H9 (cell line): ENCODE results near the gene CCNQ. TPM values are rescaled to one million over a fixed set of nuclear protein-coding genes. Genes with fewer than 3 reads are reported as not detected.

ENCODE experiments used
- DNase-seq: peaks from one replicate; pipeline ENCODE4 v3.0.0-alpha.2; 2017
- H2AFZ ChIP-seq: one replicate; pipeline ENCODE4 v1.6.1; 2013; ENCODE audit warnings: mild to moderate bottlenecking, low read length, control low read depth, moderate library complexity
- H2AK5ac ChIP-seq: 2 replicates; pipeline ENCODE4 v1.6.1; 2013; ENCODE audit warnings: low read length, control low read depth, mixed read lengths; ENCODE audit not compliant: insufficient read length
- H2BK120ac ChIP-seq: one replicate; pipeline ENCODE4 v1.6.1; 2013; ENCODE audit warnings: low read depth, mild to moderate bottlenecking, low read length, control low read depth, inconsistent platforms; ENCODE audit not compliant: poor library complexity, severe bottlenecking
- H2BK12ac ChIP-seq: 2 replicates; pipeline ENCODE4 v1.6.1; 2013; ENCODE audit warnings: low read length, control low read depth, mixed read lengths, low read depth; ENCODE audit not compliant: insufficient read length
- H2BK15ac ChIP-seq: 2 replicates; pipeline ENCODE4 v1.6.1; 2013; ENCODE audit warnings: low read depth, low read length, control low read depth
- H2BK20ac ChIP-seq: one replicate; pipeline ENCODE4 v1.6.1; 2013; ENCODE audit warnings: low read depth, mild to moderate bottlenecking, low read length, control low read depth, inconsistent platforms; ENCODE audit not compliant: poor library complexity, severe bottlenecking
- H2BK5ac ChIP-seq: 2 replicates; pipeline ENCODE4 v1.6.1; 2013; ENCODE audit warnings: low read length, control low read depth, mixed read lengths; ENCODE audit not compliant: insufficient read length
- H3K14ac ChIP-seq: 2 replicates; pipeline ENCODE4 v1.6.1; 2013; ENCODE audit warnings: low read length, control low read depth; ENCODE audit not compliant: insufficient read depth
- H3K18ac ChIP-seq: 2 replicates; pipeline ENCODE4 v1.6.1; 2013; ENCODE audit warnings: low read depth, mild to moderate bottlenecking, mixed read lengths, low read length, control low read depth; ENCODE audit not compliant: insufficient read length
- H3K23ac ChIP-seq: 2 replicates; pipeline ENCODE4 v1.6.1; 2013; ENCODE audit warnings: low read length, control low read depth, mixed read lengths, low read depth; ENCODE audit not compliant: insufficient read length
- H3K23me2 ChIP-seq: 2 replicates; pipeline ENCODE4 v1.6.1; 2013; ENCODE audit warnings: low read depth, mild to moderate bottlenecking, mixed read lengths, low read length, control low read depth; ENCODE audit not compliant: insufficient read length, poor library complexity, severe bottlenecking
- H3K27ac ChIP-seq: 2 replicates; pipeline ENCODE4 v1.5.1; 2013; ENCODE audit warnings: low read length, control low read depth, mixed read lengths, low read depth; ENCODE audit not compliant: insufficient read length
- H3K27me3 ChIP-seq: 2 replicates; pipeline ENCODE4 v1.6.1; 2013; ENCODE audit warnings: low read length, control low read depth, inconsistent platforms; ENCODE audit not compliant: insufficient read depth
- H3K4ac ChIP-seq: 2 replicates; pipeline ENCODE4 v1.6.1; 2013; ENCODE audit warnings: low read depth, mild to moderate bottlenecking, control low read depth, inconsistent platforms, low read length, moderate library complexity
- H3K4me1 ChIP-seq: 2 replicates; pipeline ENCODE4 v1.6.1; 2013; ENCODE audit warnings: low read length, control low read depth, inconsistent platforms; ENCODE audit not compliant: insufficient read depth
- H3K4me2 ChIP-seq: 2 replicates; pipeline ENCODE4 v1.6.1; 2013; ENCODE audit warnings: low read length, control low read depth, mixed read lengths; ENCODE audit not compliant: insufficient read length, insufficient read depth
- H3K56ac ChIP-seq: 2 replicates; pipeline ENCODE4 v1.6.1; 2013; ENCODE audit warnings: low read depth, mild to moderate bottlenecking, mixed read lengths, low read length, control low read depth; ENCODE audit not compliant: insufficient read length
- H3K79me1 ChIP-seq: 2 replicates; pipeline ENCODE4 v1.6.1; 2013; ENCODE audit warnings: low read depth, mild to moderate bottlenecking, moderate library complexity, low read length, control low read depth, inconsistent platforms; ENCODE audit not compliant: insufficient read depth, poor library complexity, severe bottlenecking
- H3K79me2 ChIP-seq: 2 replicates; pipeline ENCODE4 v1.6.1; 2013; ENCODE audit warnings: low read length, control low read depth, inconsistent platforms; ENCODE audit not compliant: insufficient read depth
- H3K9ac ChIP-seq: 2 replicates; pipeline ENCODE4 v1.6.1; 2013; ENCODE audit warnings: low read length, control low read depth, mixed read lengths; ENCODE audit not compliant: insufficient read length; ENCODE audit errors: extremely low read depth
- H3K9me3 ChIP-seq: one replicate; pipeline ENCODE4 v1.6.1; 2013; ENCODE audit warnings: low read depth, low read length, inconsistent platforms; ENCODE audit not compliant: control insufficient read depth
- H3T11ph ChIP-seq: one replicate; pipeline ENCODE4 v1.6.1; 2013; ENCODE audit warnings: mild to moderate bottlenecking, low read length, control low read depth, inconsistent platforms
- H4K20me1 ChIP-seq: one replicate; pipeline ENCODE4 v1.6.1; 2013; ENCODE audit not compliant: control insufficient read depth, insufficient read length, insufficient read depth
- H4K5ac ChIP-seq: 2 replicates; pipeline ENCODE4 v1.6.1; 2013; ENCODE audit warnings: low read depth, mild to moderate bottlenecking, mixed read lengths, low read length, control low read depth; ENCODE audit not compliant: insufficient read length
- H4K8ac ChIP-seq: replicated peaks from 2 replicates; pipeline ENCODE4 v1.6.1; 2013; ENCODE audit warnings: low read length, control low read depth, mixed read lengths, low read depth; ENCODE audit not compliant: insufficient read length
- H4K91ac ChIP-seq: 2 replicates; pipeline ENCODE4 v1.6.1; 2013; ENCODE audit warnings: low read depth, mild to moderate bottlenecking, moderate library complexity, mixed read lengths, low read length, control low read depth; ENCODE audit not compliant: insufficient read length
- H3K27ac Mint-ChIP-seq, 3 experiments: 2 replicates in 2 of 3; 3 replicates in 1 of 3; pipeline ENCODE4 v1.8.0; 2020 to 2021; ENCODE audit warnings: mixed read lengths in 3 of 3, mild to moderate bottlenecking in 1 of 3, moderate library complexity in 1 of 3
- H3K27me3 Mint-ChIP-seq: 2 replicates; pipeline ENCODE4 v1.8.0; 2021; ENCODE audit warnings: low read depth, mild to moderate bottlenecking, moderate library complexity, mixed read lengths
- H3K36me3 Mint-ChIP-seq, 3 experiments: 2 replicates in 2 of 3; 3 replicates in 1 of 3; pipeline ENCODE4 v1.8.0; 2020 to 2021; ENCODE audit warnings: low read depth in 3 of 3, mixed read lengths in 3 of 3; ENCODE audit not compliant: insufficient read depth in 1 of 3
- H3K4me1 Mint-ChIP-seq, 2 experiments: 2 replicates each; pipeline ENCODE4 v1.8.0; 2020; ENCODE audit warnings: mixed read lengths in 2 of 2
- H3K4me3 Mint-ChIP-seq, 2 experiments: 2 replicates in 1 of 2; 3 replicates in 1 of 2; pipeline ENCODE4 v1.8.0; 2020 to 2021; ENCODE audit warnings: mild to moderate bottlenecking in 2 of 2, mixed read lengths in 2 of 2, moderate library complexity in 1 of 2
- H3K9me3 Mint-ChIP-seq, 2 experiments: 2 replicates in 1 of 2; 3 replicates in 1 of 2; pipeline ENCODE4 v1.8.0; 2020; ENCODE audit warnings: mild to moderate bottlenecking in 2 of 2, mixed read lengths in 2 of 2, moderate library complexity in 1 of 2
- WGBS: extraction: QIAGEN DNeasy Blood & Tissue Kit; methylation state at CpG from one replicate; pipeline ENCODE4 v1.1.7; 2013; ENCODE audit warnings: missing lambda C conversion rate, low lambda C conversion rate, mixed read lengths; ENCODE audit not compliant: insufficient read length; ENCODE audit errors: extremely low coverage; 5-methylcytosine and 5-hydroxymethylcytosine counted together
- total RNA-seq: library from RNA; stranded (reverse); gene quantifications from 2 replicates; pipeline ENCODE4 v1.2.1, GENCODE V29; 2021
- TF ChIP-seq, protein P1 (sequence below): fragments of 200-600 bp; sonication (generic); conservative IDR thresholded peaks from 3 replicates; pipeline ENCODE4 v1.8.0; 2021; ENCODE audit warnings: antibody characterized with exemption, mild to moderate bottlenecking

Gene CCNQ
- total RNA-seq, 1 experiment from 2014 or later: 18.4 TPM

- peaks cover 8% of the 10 kb centered on the region for H3K27me3 Mint-ChIP-seq
- DNase-seq: no peak
- H3K9me3 Mint-ChIP-seq: peaks cover 70 to 80% of the 10 kb centered on the region in 2 experiments
- Histone ChIP-seq H3K27me3 (no peaks in the 10 kb centered on the region), H3K4ac (no peak overlapping the region), H3K23me2 (no peaks in the 10 kb centered on the region), H4K91ac (no peak overlapping the region), H2BK12ac (no peak overlapping the region), H3K9me3 (peaks cover 41% of the 10 kb centered on the region), H3T11ph (no peak overlapping the region), H2AK5ac (no peak overlapping the region), H4K8ac (no peak overlapping the region), H3K23ac (no peak overlapping the region), H3K4me2 (no peak overlapping the region), H3K14ac (no peak overlapping the region), H3K79me2 (no peaks in the 10 kb centered on the region), H3K27ac (no peak overlapping the region), H3K56ac (no peak overlapping the region), H3K9ac (no peak overlapping the region), H2AFZ (no peak overlapping the region), H4K20me1 (no peaks in the 10 kb centered on the region), H2BK5ac (no peak overlapping the region), H3K4me1 (no peaks in the 10 kb centered on the region), H3K18ac (no peak overlapping the region), H2BK120ac (no peak overlapping the region), H3K79me1 (no peaks in the 10 kb centered on the region), H2BK15ac (no peak overlapping the region), H4K5ac (no peak overlapping the region), H2BK20ac (no peak overlapping the region)
- no peaks in the 10 kb centered on the region; a peak in 3 of 7 replicates for H3K36me3 Mint-ChIP-seq
- TF ChIP-seq, protein P1, sequence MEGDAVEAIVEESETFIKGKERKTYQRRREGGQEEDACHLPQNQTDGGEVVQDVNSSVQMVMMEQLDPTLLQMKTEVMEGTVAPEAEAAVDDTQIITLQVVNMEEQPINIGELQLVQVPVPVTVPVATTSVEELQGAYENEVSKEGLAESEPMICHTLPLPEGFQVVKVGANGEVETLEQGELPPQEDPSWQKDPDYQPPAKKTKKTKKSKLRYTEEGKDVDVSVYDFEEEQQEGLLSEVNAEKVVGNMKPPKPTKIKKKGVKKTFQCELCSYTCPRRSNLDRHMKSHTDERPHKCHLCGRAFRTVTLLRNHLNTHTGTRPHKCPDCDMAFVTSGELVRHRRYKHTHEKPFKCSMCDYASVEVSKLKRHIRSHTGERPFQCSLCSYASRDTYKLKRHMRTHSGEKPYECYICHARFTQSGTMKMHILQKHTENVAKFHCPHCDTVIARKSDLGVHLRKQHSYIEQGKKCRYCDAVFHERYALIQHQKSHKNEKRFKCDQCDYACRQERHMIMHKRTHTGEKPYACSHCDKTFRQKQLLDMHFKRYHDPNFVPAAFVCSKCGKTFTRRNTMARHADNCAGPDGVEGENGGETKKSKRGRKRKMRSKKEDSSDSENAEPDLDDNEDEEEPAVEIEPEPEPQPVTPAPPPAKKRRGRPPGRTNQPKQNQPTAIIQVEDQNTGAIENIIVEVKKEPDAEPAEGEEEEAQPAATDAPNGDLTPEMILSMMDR: 0 out of 3 replicates have a peak, but pooled peaks have one; percentile 25
- H3K4me3 Mint-ChIP-seq: no peak overlapping the region
- peaks cover 8 to 14% of the 10 kb centered on the region in 2 experiments for H3K4me1 Mint-ChIP-seq
- no CpG with 5 or more reads among the region's 4 CpGs for WGBS
- no peak overlapping the region for H3K27ac Mint-ChIP-seq
These were observed 25.0 kb downstream of the CCNQ start for GRCh38 chrX:153573984-153574383.
